Left lung (tissue), 10 donors: ENCODE measurements around the gene GALNTL6. TPM values are rescaled to one million over a fixed set of nuclear protein-coding genes. Genes with fewer than 3 reads are reported as not detected.

Experiments used
- ATAC-seq: fragments of 200-7000 bp; cut with Tn5 transposase; one replicate; pipeline ENCODE4 v1.9.1; 2020; ENCODE audit warnings: moderate library complexity
- DNase-seq, 4 donors: peaks; one replicate each; pipeline ENCODE4 v3.0.0-alpha.2; 2013 to 2020
- H3K27ac ChIP-seq, 2 donors: fragments of 200-600 bp; sonication (generic) in 1 of 2; one replicate each; pipeline versions ENCODE4 v1.5.0 to v1.8.0; 2020 to 2021
- H3K27me3 ChIP-seq, 2 donors: fragments of 200-600 bp; sonication (generic) in 1 of 2; one replicate each; pipeline versions ENCODE4 v1.5.0 to v1.8.0; 2020 to 2021
- H3K36me3 ChIP-seq, 2 donors: fragments of 200-600 bp; sonication (generic) in 1 of 2; one replicate each; pipeline versions ENCODE4 v1.5.0 to v1.8.0; 2020 to 2021
- H3K4me1 ChIP-seq, 2 donors: fragments of 200-600 bp; one replicate each; pipeline ENCODE4 v1.8.0; 2021
- H3K4me3 ChIP-seq, 2 donors: fragments of 200-600 bp; sonication (generic) in 1 of 2; one replicate each; pipeline versions ENCODE4 v1.5.0 to v1.8.0; 2020 to 2021; ENCODE audit warnings: mild to moderate bottlenecking in 1 of 2
- H3K9me3 ChIP-seq, 2 donors: fragments of 200-600 bp; sonication (generic) in 1 of 2; one replicate each; pipeline versions ENCODE4 v1.5.0 to v1.8.0; 2020 to 2021
- CTCF ChIP-seq, 2 donors: fragments of 200-600 bp; sonication (generic) in 1 of 2; IDR thresholded peaks; one replicate each; pipeline versions ENCODE4 v1.5.0 to v1.8.0; 2021; ENCODE audit warnings: antibody characterized with exemption in 2 of 2
- intact Hi-C, 2 donors: fragments of 100-400 bp; cut with DNase I; formaldehyde crosslinking; loops; one replicate each; pipeline versions ENCODE4 v1.11.2 to v1.14.2; 2022
- polyA plus RNA-seq, 6 donors: library from polyadenylated mRNA; unstranded; fragments of 120-200 nt; gene quantifications; one replicate each; pipeline ENCODE4 v1.2.1, GENCODE V29; 2013; ENCODE audit not compliant: insufficient read length in 6 of 6
- total RNA-seq, 2 donors: library from RNA; stranded (reverse); fragmentation: NEBNext Ultra II Directional; extraction: Animal tissue kit (Norgen Biotek cat#: 25700); gene quantifications; one replicate each; pipeline ENCODE4 v1.2.1, GENCODE V29; 2021
- donor health status: DM: no; HTN: yes; CAD: no.
- donor health status: DM: no; HTN: no; CAD: no.

GALNTL6 gene
- total and polyA plus RNA-seq, 8 donors = 0.11 to 0.16 (median 0.13) TPM; not detected in 5

GRCh38 chr4:172035562-172035961, 222.4 kb downstream of the GALNTL6 start:
- Histone ChIP-seq H3K27ac (no peak overlapping the region), H3K36me3 (no peaks in the 10 kb centered on the region), H3K4me1 (no peaks in the 10 kb centered on the region), H3K9me3 (no peaks in the 10 kb centered on the region), H3K4me3 (no peak overlapping the region), H3K27me3 (no peaks in the 10 kb centered on the region)
- no peak for TF ChIP-seq CTCF (IDR thresholded peaks at IDR 0.05)
- ATAC-seq (no peak), DNase-seq (no peak)
- intact Hi-C loops = no loop called here

GRCh38 chr4:172040766-172041165, 227.6 kb downstream of the GALNTL6 start:
- H3K27ac ChIP-seq = no peak overlapping the region
- H3K36me3 ChIP-seq = no peaks in the 10 kb centered on the region
- no peaks in the 10 kb centered on the region for H3K4me1 ChIP-seq
- ATAC-seq (no peak), DNase-seq (no peak)
- H3K9me3 ChIP-seq = no peaks in the 10 kb centered on the region
- H3K4me3 ChIP-seq = no peak overlapping the region
- intact Hi-C loops = no loop called here
- no peak for TF ChIP-seq CTCF (IDR thresholded peaks at IDR 0.05)
- H3K27me3 ChIP-seq = no peaks in the 10 kb centered on the region

GRCh38 chr4:172042714-172043114, 229.5 kb downstream of the GALNTL6 start:
- TF ChIP-seq CTCF (IDR thresholded peaks at IDR 0.05) = no peak
- no peak for DNase-seq
- Histone ChIP-seq H3K27ac (no peak overlapping the region), H3K27me3 (no peaks in the 10 kb centered on the region), H3K36me3 (no peaks in the 10 kb centered on the region), H3K4me1 (no peaks in the 10 kb centered on the region), H3K9me3 (no peaks in the 10 kb centered on the region), H3K4me3 (no peak overlapping the region)
- intact Hi-C loops = no loop called here
- no peak for ATAC-seq

DNA sequence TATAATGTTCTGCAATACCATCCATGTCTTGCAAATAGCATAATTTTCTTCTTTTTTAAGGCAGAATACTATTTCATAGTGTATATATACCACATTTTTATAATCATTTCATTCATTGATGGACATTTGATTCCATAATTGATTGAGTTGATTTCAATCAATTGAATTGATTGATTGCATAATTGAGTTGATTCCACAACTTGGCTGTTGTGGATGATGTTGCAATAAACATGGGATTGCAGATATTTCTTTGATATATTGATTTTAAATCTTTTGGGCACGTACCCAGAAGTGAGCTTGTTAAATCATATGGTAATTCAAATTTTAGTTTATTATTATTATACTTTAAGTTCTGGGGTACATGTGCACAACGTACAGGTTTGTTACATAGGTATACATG, 232.8 kb downstream of the GALNTL6 start:
- no peaks in the 10 kb centered on the region for H3K27me3 ChIP-seq
- DNase-seq = no peak
- no peaks in the 10 kb centered on the region for H3K9me3 ChIP-seq
- no peaks in the 10 kb centered on the region for H3K4me1 ChIP-seq
- no peak overlapping the region for H3K4me3 ChIP-seq
- ATAC-seq = no peak
- intact Hi-C loops = no loop called here
- H3K27ac ChIP-seq = no peak overlapping the region
- no peak for TF ChIP-seq CTCF (IDR thresholded peaks at IDR 0.05)
- no peaks in the 10 kb centered on the region for H3K36me3 ChIP-seq

GRCh38 chr4:172048666-172049065, 235.5 kb downstream of the GALNTL6 start:
- ATAC-seq = no peak

More at GRCh38 chr4:172048666-172049065, 235.5 kb downstream of the GALNTL6 start:
- no peak for TF ChIP-seq CTCF (IDR thresholded peaks at IDR 0.05)
- intact Hi-C loops = no loop called here
- H3K4me1 ChIP-seq = no peaks in the 10 kb centered on the region
- no peaks in the 10 kb centered on the region for H3K9me3 ChIP-seq
- no peak overlapping the region for H3K4me3 ChIP-seq
- no peaks in the 10 kb centered on the region for H3K27me3 ChIP-seq
- no peak for DNase-seq
- no peak overlapping the region for H3K27ac ChIP-seq
- no peaks in the 10 kb centered on the region for H3K36me3 ChIP-seq
